ENCODE data around the gene FFAR3. TPM values are rescaled to one million over a fixed set of nuclear protein-coding genes. Genes with fewer than 3 reads are reported as not detected.
"Not testable (repeated sequence)": the region's sequence is repeated elsewhere in the genome, so short reads cannot be mapped to it uniquely, and the experiment has no call there.

FFAR3 gene
- total RNA-seq, 1 donor = 0.54 TPM

DNA sequence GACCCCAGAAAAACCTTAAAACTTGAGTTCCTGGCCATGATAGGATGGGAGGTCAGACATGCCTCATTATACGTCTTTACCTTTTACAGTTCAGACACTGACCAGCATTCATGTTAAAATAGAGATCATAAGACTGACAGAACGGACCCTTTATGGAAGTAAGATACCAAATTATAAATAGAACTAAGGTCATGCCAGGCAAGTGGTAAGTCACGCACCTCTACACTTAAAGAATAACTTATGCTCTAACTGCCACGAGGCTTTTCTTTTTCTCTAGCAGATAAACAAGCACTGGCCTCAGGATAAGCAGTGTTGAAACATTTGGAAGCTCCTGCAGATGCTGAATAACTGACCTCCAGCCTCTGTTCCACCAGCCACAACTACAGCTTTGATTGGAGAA lies 41.0 kb downstream of the FFAR3 start:
- no peak for DNase-seq (ENCODE audit: low read depth in 2 of 3, low spot score in 2 of 3)

- no peak for DNase-seq (ENCODE audit: low read depth in 2 of 3, low spot score in 2 of 3)
Measured at GRCh38 chr19:35399948-35400772, 41.9 kb downstream of the FFAR3 start.

DNA sequence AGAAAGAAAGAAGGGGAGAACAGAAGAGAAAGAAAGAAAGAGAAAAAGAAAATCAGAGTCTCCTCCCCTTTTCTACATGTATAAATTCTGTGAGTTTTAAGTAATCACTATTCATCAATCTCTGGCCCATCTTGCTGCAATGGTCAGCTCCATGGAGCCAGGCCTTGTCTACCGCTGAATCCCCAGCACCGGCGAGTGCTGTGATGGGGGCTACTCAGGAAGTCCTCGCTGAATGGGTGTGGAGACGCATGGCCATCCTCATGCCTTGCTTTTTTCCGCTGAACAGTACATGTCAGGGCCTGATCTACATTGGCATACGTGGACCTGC lies 42.5 kb downstream of the FFAR3 start:
- no peak for DNase-seq (ENCODE audit: low read depth in 2 of 3, low spot score in 2 of 3)

DNA sequence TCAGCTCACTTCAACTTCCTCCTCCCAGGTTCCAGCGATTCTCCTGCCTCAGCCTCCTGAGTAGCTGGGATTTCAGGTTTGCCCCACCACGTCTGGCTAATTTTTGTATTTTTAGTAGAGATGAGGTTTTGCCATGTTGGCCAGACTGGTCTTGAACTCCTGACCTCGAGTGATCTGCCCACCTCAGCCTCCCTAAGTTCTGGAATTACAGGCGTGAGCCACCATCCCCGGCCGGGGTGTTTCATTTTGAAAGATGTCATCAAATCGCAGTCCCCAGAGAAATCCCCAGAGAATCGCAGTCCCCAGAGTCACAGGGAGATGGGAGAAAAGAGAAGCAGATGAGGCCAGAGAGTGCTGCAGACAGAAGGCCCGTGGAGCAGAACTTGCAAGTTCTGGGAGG lies 43.2 kb downstream of the FFAR3 start:
- DNase-seq (ENCODE audit: low read depth in 2 of 3, low spot score in 2 of 3) = not testable (repeated sequence)

GRCh38 chr19:35403116-35403760 lies 45.0 kb downstream of the FFAR3 start:
- DNase-seq (ENCODE audit: low read depth in 2 of 3, low spot score in 2 of 3) = no peak

GRCh38 chr19:35404879-35405622 lies 46.8 kb downstream of the FFAR3 start:
- no peak for DNase-seq (ENCODE audit: low read depth in 2 of 3, low spot score in 2 of 3)

GRCh38 chr19:35407619-35408018 lies 49.4 kb downstream of the FFAR3 start:
- DNase-seq (ENCODE audit: low read depth in 2 of 3, low spot score in 2 of 3) = no peak

GRCh38 chr19:35408284-35409171 lies 50.3 kb downstream of the FFAR3 start:
- no peak for DNase-seq (ENCODE audit: low read depth in 2 of 3, low spot score in 2 of 3)

DNA sequence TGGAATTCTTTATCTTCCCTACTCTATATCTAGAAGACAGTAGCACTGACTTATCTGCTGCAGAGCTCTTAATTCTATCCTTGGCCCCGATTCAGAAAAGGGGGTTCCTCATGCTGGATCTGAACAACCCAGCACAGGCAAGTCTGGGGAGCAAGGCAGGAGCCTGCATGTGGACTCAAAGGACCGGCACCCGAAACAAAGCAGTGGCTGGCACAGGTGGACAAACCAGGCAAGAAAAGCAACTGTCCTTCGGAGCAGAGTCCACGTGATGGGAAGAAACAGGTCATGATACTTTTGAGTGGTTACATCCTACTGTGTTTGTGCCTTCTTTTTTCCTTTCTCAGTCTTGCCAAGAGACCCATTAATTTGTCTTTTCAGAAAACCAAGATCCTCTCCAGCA lies 50.9 kb downstream of the FFAR3 start:
- no peak for DNase-seq (ENCODE audit: low read depth in 2 of 3, low spot score in 2 of 3)

Other genes with a start within 250 kb of the FFAR3 start
- gene FXYD3, start 242.6 kb upstream of the FFAR3 start, total RNA-seq = 0.81 TPM
- gene LGI4, start 223.4 kb upstream of the FFAR3 start, total RNA-seq = 0.27 TPM
- gene FXYD1, start 219.6 kb upstream of the FFAR3 start, total RNA-seq = not detected
- gene FXYD7, start 215.2 kb upstream of the FFAR3 start, total RNA-seq = not detected
- 319 TPM for gene FXYD5, start 203.7 kb upstream of the FFAR3 start, total RNA-seq
- gene FAM187B, start 129.7 kb upstream of the FFAR3 start, total RNA-seq = not detected
- 14.3 TPM for gene LSR, start 109.5 kb upstream of the FFAR3 start, total RNA-seq
- 160 TPM for gene USF2, start 89.5 kb upstream of the FFAR3 start, total RNA-seq
- gene HAMP, start 75.9 kb upstream of the FFAR3 start, total RNA-seq = 0.27 TPM
- 0.27 TPM for gene MAG, start 66.3 kb upstream of the FFAR3 start, total RNA-seq
- 11.0 TPM for gene CD22, start 29.3 kb upstream of the FFAR3 start, total RNA-seq
- 0.27 TPM for gene FFAR1, start 10.6 kb upstream of the FFAR3 start, total RNA-seq
- not detected for gene GPR42, start 12.6 kb downstream of the FFAR3 start, total RNA-seq
- 0.54 TPM for gene FFAR2, start 89.8 kb downstream of the FFAR3 start, total RNA-seq
- not detected for gene KRTDAP, start 132.0 kb downstream of the FFAR3 start, total RNA-seq
- 1.6 TPM for gene DMKN, start 155.2 kb downstream of the FFAR3 start, total RNA-seq
- not detected for gene SBSN, start 169.9 kb downstream of the FFAR3 start, total RNA-seq
- gene GAPDHS, start 175.0 kb downstream of the FFAR3 start, total RNA-seq = not detected
- 71.9 TPM for gene TMEM147, start 187.2 kb downstream of the FFAR3 start, total RNA-seq
- not detected for gene ATP4A, start 205.2 kb downstream of the FFAR3 start, total RNA-seq
- not detected for gene PMIS2, start 227.7 kb downstream of the FFAR3 start, total RNA-seq

Data from hematopoietic multipotent progenitor cell (in vitro differentiated cells).